ENCODE measurements around the gene PTX4. TPM values are rescaled to one million over a fixed set of nuclear protein-coding genes. Genes with fewer than 3 reads are reported as not detected.

PTX4 gene
- total and polyA plus RNA-seq, 2 donors (not counting 3 experiments of a cell fraction or from before 2014, with no cell fraction given) = 0.31 TPM; not detected in 1

GRCh38 chr16:1533443-1533951 lies 44.8 kb upstream of the PTX4 start, which contains the start of gene TMEM204:
Gene TMEM204, plus strand, starts transcription at chr16:1533666. Its CDS starts 610 bp downstream, at chr16:1534276.
- H3K4me1 ChIP-seq (ENCODE audit: control insufficient read depth, extremely low read depth, insufficient read depth, low read length) = peaks cover 37% of the 10 kb centered on the region
- H3K27me3 ChIP-seq (ENCODE audit: control insufficient read depth in 2 of 2, insufficient read depth in 2 of 2, low read length in 2 of 2) = no peaks in the 10 kb centered on the region
- intact Hi-C loops (cut with micrococcal nuclease) (loop anchor here (1.0 kb wide), 3 partner anchors 10 to 39 kb away; no protein-coding TSS in a partner anchor), dilution Hi-C loops (cut with MboI; ENCODE audit: extremely low pct_ligation_motif_present, low sequenced_read_pairs) (no loop called here)
- peak within 1 kb of the TSS; percentile 16 for H2AFZ ChIP-seq (ENCODE audit: low read depth, low read length)
- ChIA-PET POLR2A (no interaction called here), CTCF (interaction anchor here (1.1 to 2.5 kb wide), 3 partner anchors 10 to 39 kb away, joined by 7 to 16 read pairs (median 8); no protein-coding TSS in a partner anchor)
- TF ChIP-seq CTCF (IDR thresholded peaks at IDR 0.05; ENCODE audit: extremely low read depth in 1 of 2, insufficient read depth in 1 of 2, low read depth in 1 of 2, low read length in 2 of 2) (no peak), POLR2A (IDR thresholded peaks at IDR 0.05; ENCODE audit: low read depth, low read length) (peak; percentile 77), EZH2 (IDR thresholded peaks at IDR 0.05; ENCODE audit: borderline replicate concordance, low read depth, low read length, severe bottlenecking) (no peak), POLR2AphosphoS5 (IDR thresholded peaks at IDR 0.05; ENCODE audit: insufficient read depth, low read depth, low read length) (peak; percentile 82), FOS (IDR thresholded peaks at IDR 0.05; ENCODE audit: borderline replicate concordance, insufficient read depth, low read length) (no peak)
- peak within 1 kb of the TSS; percentile 67 for H3K27ac ChIP-seq (ENCODE audit: insufficient read depth, low read depth, low read length)
- H3K36me3 ChIP-seq (ENCODE audit: control insufficient read depth in 2 of 2, extremely low read depth in 1 of 2, insufficient read depth in 2 of 2, low read length in 2 of 2) = peaks cover 4 to 19% of the 10 kb centered on the region in 2 experiments
- BruUV-seq (replicated peaks) = TSS peak; percentile 21
- peak; percentile 83 for DNase-seq (ENCODE audit: low read depth, low spot score)
- no peaks in the 10 kb centered on the region for H3K9me1 ChIP-seq (replicated peaks; ENCODE audit: control insufficient read depth, extremely low read depth, insufficient read depth, low read length)
- H3K4me3 ChIP-seq (replicated peaks in 1 of 3; ENCODE audit: insufficient read depth in 1 of 3, low read depth in 1 of 3, low read length in 3 of 3) = peak within 1 kb of the TSS; percentile 39 to 72 (median 56)
- peak; percentile 96 for FAIRE-seq
- peaks cover 46% of the 10 kb centered on the region for H3K79me2 ChIP-seq (ENCODE audit: control insufficient read depth, insufficient read depth, low read length)
- H3K9me3 ChIP-seq (replicated peaks; ENCODE audit: control insufficient read depth, insufficient read depth, low read length) = no peaks in the 10 kb centered on the region
- peak within 1 kb of the TSS; percentile 73 for H3K9ac ChIP-seq (replicated peaks; ENCODE audit: extremely low read depth, insufficient read depth, low read length)
- H3K4me2 ChIP-seq (ENCODE audit: insufficient read depth, low read length) = peak within 1 kb of the TSS; percentile 82
- H4K20me1 ChIP-seq (replicated peaks; ENCODE audit: control insufficient read depth, extremely low read depth, insufficient read depth, low read length) = no peaks in the 10 kb centered on the region

Measured in endothelial cell of umbilical vein (primary cell).